ENCODE measurements around the gene TAP2.

- TF ChIP-seq TAF1 (IDR thresholded peaks at IDR 0.05; ENCODE audit: low read depth) (no peak), CTCF (IDR thresholded peaks at IDR 0.05; ENCODE audit: poor library complexity, severe bottlenecking) (no peak), POLR2AphosphoS5 (IDR thresholded peaks at IDR 0.05) (no peak), EP300 (conservative IDR thresholded peaks at IDR 0.05; ENCODE audit: poor library complexity, severe bottlenecking) (no peak), RAD21 (conservative IDR thresholded peaks at IDR 0.05) (no peak), EZH2 (IDR thresholded peaks at IDR 0.05; ENCODE audit: borderline replicate concordance, insufficient read depth, low read length, poor library complexity, severe bottlenecking) (no peak)
These were observed 38.1 kb upstream of the TAP2 start for GRCh38 chr6:32876603-32877002.
